Upper lobe of left lung (tissue), 6 donors: ENCODE data around the gene STRADB. TPM values are rescaled to one million over a fixed set of nuclear protein-coding genes. Genes with fewer than 3 reads are reported as not detected.
A peak's percentile ranks its signal among the peaks of the same experiment; 100 is the strongest.

Experiments
- ATAC-seq, 2 donors: fragments of 200-7000 bp; cut with Tn5 transposase; one replicate each; pipeline ENCODE4 v1.9.1; 2022; ENCODE audit warnings: mild to moderate bottlenecking in 2 of 2, moderate library complexity in 2 of 2; ENCODE audit not compliant: low FRiP score in 2 of 2
- DNase-seq, 2 donors: peaks; one replicate each; pipeline ENCODE4 v3.0.0-alpha.2; 2019 to 2020
- H3K27ac ChIP-seq, 4 donors: fragments of 200-600 bp; sonication (generic); one replicate each; pipeline ENCODE4 v1.5.1; 2016 to 2019
- H3K27me3 ChIP-seq, 4 donors: fragments of 200-600 bp; sonication (generic); one replicate each; pipeline ENCODE4 v1.5.1; 2017 to 2019
- H3K36me3 ChIP-seq, 4 donors: fragments of 200-600 bp; sonication (generic); one replicate each; pipeline ENCODE4 v1.5.1; 2016 to 2019
- H3K4me1 ChIP-seq, 4 donors: fragments of 200-600 bp; sonication (generic); one replicate each; pipeline ENCODE4 v1.5.1; 2018 to 2019
- H3K4me3 ChIP-seq, 4 donors: fragments of 200-600 bp; sonication (generic); one replicate each; pipeline ENCODE4 v1.5.1; 2017 to 2019; ENCODE audit warnings: mild to moderate bottlenecking in 2 of 4, moderate library complexity in 1 of 4
- H3K9me3 ChIP-seq, 4 donors: fragments of 200-600 bp; sonication (generic); one replicate each; pipeline ENCODE4 v1.5.1; 2018 to 2019
- EP300 ChIP-seq, 4 donors: sonication (generic); formaldehyde crosslinking; IDR thresholded peaks; one replicate each; pipeline ENCODE4 v1.5.1; 2017; ENCODE audit warnings: antibody characterized with exemption in 4 of 4, control low read depth in 2 of 4
- POLR2A ChIP-seq, 4 donors: fragments of 450-650 bp; IDR thresholded peaks; one replicate each; pipeline ENCODE4 v1.5.1; 2016 to 2017; ENCODE audit warnings: antibody characterized with exemption in 4 of 4, mild to moderate bottlenecking in 2 of 4
- POLR2AphosphoS5 ChIP-seq, 2 donors: sonication (generic); formaldehyde crosslinking; IDR thresholded peaks; one replicate each; pipeline ENCODE4 v1.5.1; 2017; ENCODE audit warnings: antibody characterized with exemption in 2 of 2
- WGBS, 2 donors: methylation state at CpG; one replicate each; pipeline ENCODE4 v1.1.5; 2017 to 2018; 5-methylcytosine and 5-hydroxymethylcytosine counted together
- total RNA-seq, 6 donors: library from RNA; depleted of rRNA in 4 of 6; stranded (reverse); fragments of >200 nt in 4 of 6; gene quantifications; one replicate each; pipeline versions ENCODE4 v1.1.0 to v1.2.1, GENCODE V29; 2016 to 2021
- TF ChIP-seq, protein P1 (sequence below), 6 experiments: fragments of 450-650 bp in 4 of 6; fragments of 200-600 bp in 2 of 6; sonication (generic) in 2 of 6; IDR thresholded peaks; one replicate each; pipeline ENCODE4 v1.5.1; 2016 to 2019; ENCODE audit warnings: antibody characterized with exemption in 6 of 6
- donor health status: DM: no; HTN: no; CAD: no; lungs with moderate emphysema.
- donor health status: DM: no; HTN: yes; CAD: no; lungs with severe emphysema.

The STRADB gene
- total RNA-seq, 6 donors from 2014 or later = 6.8 to 36.2 (median 21.7) TPM

DNA sequence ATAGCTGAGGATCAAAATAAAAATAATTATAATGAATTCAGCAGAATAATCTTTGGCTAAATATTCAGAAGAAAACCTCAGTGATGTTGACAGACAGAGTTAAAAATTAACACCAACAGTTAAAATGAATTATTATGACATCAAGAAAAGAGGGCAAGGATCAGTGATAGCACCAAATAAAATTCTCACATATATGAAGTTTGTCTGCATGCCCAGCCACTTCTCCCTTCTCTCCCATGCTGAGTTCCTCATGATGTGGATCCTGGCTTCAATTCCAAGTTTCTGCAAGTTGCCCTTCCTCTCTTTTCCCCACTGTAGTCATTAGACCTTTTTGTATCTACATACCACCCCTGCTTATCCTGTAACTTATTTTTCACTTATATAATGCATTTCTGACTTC lies 6.8 kb downstream of the STRADB start:
- DNase-seq (no peak), ATAC-seq (no peak)
- Histone ChIP-seq H3K27ac (no peak overlapping the region), H3K27me3 (no peaks in the 10 kb centered on the region), H3K4me3 (no peak overlapping the region), H3K36me3 (peaks cover 0 to 34% (median 7%) of the 10 kb centered on the region in 4 donors), H3K4me1 (no peaks in the 10 kb centered on the region), H3K9me3 (no peaks in the 10 kb centered on the region)
- TF ChIP-seq, protein P1, sequence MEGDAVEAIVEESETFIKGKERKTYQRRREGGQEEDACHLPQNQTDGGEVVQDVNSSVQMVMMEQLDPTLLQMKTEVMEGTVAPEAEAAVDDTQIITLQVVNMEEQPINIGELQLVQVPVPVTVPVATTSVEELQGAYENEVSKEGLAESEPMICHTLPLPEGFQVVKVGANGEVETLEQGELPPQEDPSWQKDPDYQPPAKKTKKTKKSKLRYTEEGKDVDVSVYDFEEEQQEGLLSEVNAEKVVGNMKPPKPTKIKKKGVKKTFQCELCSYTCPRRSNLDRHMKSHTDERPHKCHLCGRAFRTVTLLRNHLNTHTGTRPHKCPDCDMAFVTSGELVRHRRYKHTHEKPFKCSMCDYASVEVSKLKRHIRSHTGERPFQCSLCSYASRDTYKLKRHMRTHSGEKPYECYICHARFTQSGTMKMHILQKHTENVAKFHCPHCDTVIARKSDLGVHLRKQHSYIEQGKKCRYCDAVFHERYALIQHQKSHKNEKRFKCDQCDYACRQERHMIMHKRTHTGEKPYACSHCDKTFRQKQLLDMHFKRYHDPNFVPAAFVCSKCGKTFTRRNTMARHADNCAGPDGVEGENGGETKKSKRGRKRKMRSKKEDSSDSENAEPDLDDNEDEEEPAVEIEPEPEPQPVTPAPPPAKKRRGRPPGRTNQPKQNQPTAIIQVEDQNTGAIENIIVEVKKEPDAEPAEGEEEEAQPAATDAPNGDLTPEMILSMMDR (IDR thresholded peaks at IDR 0.05) = no peak
- TF ChIP-seq POLR2AphosphoS5 (IDR thresholded peaks at IDR 0.05) = no peak
- no peak for TF ChIP-seq EP300 (IDR thresholded peaks at IDR 0.05)
- no peak for TF ChIP-seq POLR2A (IDR thresholded peaks at IDR 0.05)

GRCh38 chr2:201460532-201460931 lies 9.0 kb downstream of the STRADB start:
- WGBS, 2 donors = 100% methylated on average over 1 of the region's 1 CpG
- no peak for TF ChIP-seq POLR2A (IDR thresholded peaks at IDR 0.05)
- TF ChIP-seq, protein P1 (IDR thresholded peaks at IDR 0.05) = no peak
- TF ChIP-seq EP300 (IDR thresholded peaks at IDR 0.05) = no peak
- no peak for TF ChIP-seq POLR2AphosphoS5 (IDR thresholded peaks at IDR 0.05)

GRCh38 chr2:201464547-201464946 lies 13.0 kb downstream of the STRADB start:
- 100% methylated on average over 1 of the region's 1 CpG; no CpG with 5 or more reads in 1 of the 2 donors for WGBS, 2 donors
- no peak overlapping the region for H3K27ac ChIP-seq
- no peaks in the 10 kb centered on the region for H3K9me3 ChIP-seq
- no peaks in the 10 kb centered on the region for H3K4me1 ChIP-seq
- TF ChIP-seq, protein P1 (IDR thresholded peaks at IDR 0.05) = no peak
- TF ChIP-seq POLR2AphosphoS5 (IDR thresholded peaks at IDR 0.05) = no peak
- no peak for TF ChIP-seq EP300 (IDR thresholded peaks at IDR 0.05)
- TF ChIP-seq POLR2A (IDR thresholded peaks at IDR 0.05) = no peak
- ATAC-seq = no peak
- H3K4me3 ChIP-seq = no peak overlapping the region
- DNase-seq = no peak
- no peaks in the 10 kb centered on the region for H3K27me3 ChIP-seq
- peaks cover 0 to 55% (median 10%) of the 10 kb centered on the region in 4 donors for H3K36me3 ChIP-seq

More at GRCh38 chr2:201460532-201460931, 9.0 kb downstream of the STRADB start:
- Histone ChIP-seq H3K27me3 (no peaks in the 10 kb centered on the region), H3K4me3 (no peak overlapping the region), H3K4me1 (no peaks in the 10 kb centered on the region), H3K36me3 (peaks cover 0 to 51% (median 13%) of the 10 kb centered on the region in 4 donors), H3K9me3 (no peaks in the 10 kb centered on the region), H3K27ac (no peak overlapping the region)
- DNase-seq = no peak
- ATAC-seq = no peak

DNA sequence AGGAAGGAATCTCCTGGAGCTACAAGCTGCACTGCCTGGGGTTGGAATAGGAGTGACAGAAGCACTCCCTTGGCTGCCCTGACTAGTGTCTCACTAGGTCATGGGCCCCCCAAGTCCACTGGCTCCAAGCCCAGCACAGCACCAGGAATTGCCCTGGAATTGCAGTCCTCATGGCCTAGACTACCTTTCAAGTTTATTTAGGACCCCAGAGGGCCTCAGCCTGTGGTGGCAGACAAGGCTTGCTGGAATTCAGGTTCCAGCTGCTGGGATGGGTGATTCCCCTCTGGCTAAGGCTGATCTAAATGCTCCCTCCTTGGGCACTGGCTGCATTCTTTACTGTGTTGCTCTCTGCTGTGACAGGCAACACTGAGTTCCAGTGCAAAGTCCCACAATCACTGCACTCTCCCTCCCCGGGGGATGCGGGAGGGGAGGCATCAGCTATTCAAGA lies 14.0 kb downstream of the STRADB start:
- 95 to 96% methylated on average over 2 of the region's 2 CpGs for WGBS, 2 donors
- no peak for TF ChIP-seq POLR2A (IDR thresholded peaks at IDR 0.05)
- no peak for TF ChIP-seq POLR2AphosphoS5 (IDR thresholded peaks at IDR 0.05)
- TF ChIP-seq EP300 (IDR thresholded peaks at IDR 0.05) = no peak
- TF ChIP-seq, protein P1 (IDR thresholded peaks at IDR 0.05) = no peak
- Histone ChIP-seq H3K4me3 (no peak overlapping the region), H3K4me1 (no peaks in the 10 kb centered on the region), H3K9me3 (no peaks in the 10 kb centered on the region), H3K27ac (peak overlapping the region in 2 of 4 donors; percentile 12 to 18), H3K36me3 (peaks cover 3 to 58% (median 9%) of the 10 kb centered on the region in 4 donors), H3K27me3 (no peaks in the 10 kb centered on the region)
- ATAC-seq (peak in 1 of 2 donors; percentile 34), DNase-seq (no peak)

- H3K36me3 ChIP-seq = peaks cover 6 to 58% (median 11%) of the 10 kb centered on the region in 4 donors
- H3K4me1 ChIP-seq = no peaks in the 10 kb centered on the region
- WGBS, 2 donors = 63 to 81% methylated on average over 3 of the region's 3 CpGs
- no peak for TF ChIP-seq POLR2A (IDR thresholded peaks at IDR 0.05)
- no peak for TF ChIP-seq EP300 (IDR thresholded peaks at IDR 0.05)
- no peak for TF ChIP-seq POLR2AphosphoS5 (IDR thresholded peaks at IDR 0.05)
- TF ChIP-seq, protein P1 (IDR thresholded peaks at IDR 0.05) = no peak
- no peak overlapping the region for H3K4me3 ChIP-seq
- no peak for DNase-seq
- peak overlapping the region in 1 of 4 donors; percentile 18 for H3K27ac ChIP-seq
- H3K27me3 ChIP-seq = no peaks in the 10 kb centered on the region
- no peaks in the 10 kb centered on the region for H3K9me3 ChIP-seq
- ATAC-seq = peak in 1 of 2 donors; percentile 75
Observed at GRCh38 chr2:201466050-201466675, 14.6 kb downstream of the STRADB start.
